Measurements from ENCODE around the gene UBL4A. TPM values are rescaled to one million over a fixed set of nuclear protein-coding genes. Genes with fewer than 3 reads are reported as not detected.

Gene UBL4A
- polyA plus RNA-seq, 1 donor (not counting 4 experiments of a cell fraction or from before 2014, with no cell fraction given): 15.2 TPM

DNA sequence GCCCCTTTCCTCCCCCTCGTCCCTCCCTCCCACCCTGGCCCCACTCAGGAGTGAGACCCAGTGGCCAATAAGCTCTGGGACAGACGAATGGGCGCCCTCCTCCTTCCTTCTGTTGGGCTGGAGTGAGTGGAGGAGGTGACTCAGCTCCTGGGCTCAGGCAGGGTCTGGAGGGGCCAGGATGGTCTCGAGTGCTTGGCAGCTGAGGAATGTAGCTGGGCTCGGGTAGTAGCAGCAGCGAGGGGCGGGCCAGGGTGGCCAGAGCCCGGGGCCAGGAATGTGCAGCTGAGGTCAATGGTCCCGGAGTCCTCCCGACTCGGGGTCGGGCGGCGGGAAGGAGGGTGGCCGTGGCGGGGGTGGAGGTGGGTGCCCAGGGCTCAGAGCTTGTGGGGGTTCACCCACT is 45.2 kb upstream of the UBL4A start:
- H3K27ac ChIP-seq (ENCODE audit: control insufficient read depth, insufficient read depth, low read length): no peak overlapping the region
- H3K4me1 ChIP-seq (ENCODE audit: control insufficient read depth, extremely low read depth, insufficient read depth, low read length): peaks cover 9% of the 10 kb centered on the region
- H3K36me3 ChIP-seq (ENCODE audit: control insufficient read depth in 2 of 2, extremely low read depth in 1 of 2, insufficient read depth in 2 of 2, low read length in 2 of 2): peaks cover 10 to 13% of the 10 kb centered on the region in 2 experiments
- FAIRE-seq (no peak), DNase-seq (ENCODE audit: low read depth, low spot score) (no peak)
- H3K9me3 ChIP-seq (ENCODE audit: control insufficient read depth, low read depth, low read length): no peaks in the 10 kb centered on the region
- no peak overlapping the region for H3K4me3 ChIP-seq (ENCODE audit: control insufficient read depth in 2 of 3, extremely low read depth in 1 of 3, insufficient read depth in 2 of 3, low read depth in 1 of 3, low read length in 3 of 3)
- no peaks in the 10 kb centered on the region for H3K9me1 ChIP-seq (ENCODE audit: control insufficient read depth, extremely low read depth, insufficient read depth, low read length)
- dilution Hi-C loops (cut with MboI; ENCODE audit: extremely low pct_ligation_motif_present, low sequenced_read_pairs): no loop called here
- H3K4me2 ChIP-seq (ENCODE audit: control insufficient read depth, extremely low read depth, insufficient read depth, low read depth, low read length): no peak overlapping the region
- H3K79me2 ChIP-seq (ENCODE audit: control insufficient read depth, insufficient read depth, low read length): no peaks in the 10 kb centered on the region
- H3K9ac ChIP-seq (ENCODE audit: control insufficient read depth, extremely low read depth, insufficient read depth, low read length): no peak overlapping the region
- H3K27me3 ChIP-seq (ENCODE audit: control insufficient read depth, extremely low read depth, insufficient read depth, low read length): no peaks in the 10 kb centered on the region
- TF ChIP-seq EZH2 (IDR thresholded peaks at IDR 0.05; ENCODE audit: low read length): no peak
- TF ChIP-seq, protein P1, sequence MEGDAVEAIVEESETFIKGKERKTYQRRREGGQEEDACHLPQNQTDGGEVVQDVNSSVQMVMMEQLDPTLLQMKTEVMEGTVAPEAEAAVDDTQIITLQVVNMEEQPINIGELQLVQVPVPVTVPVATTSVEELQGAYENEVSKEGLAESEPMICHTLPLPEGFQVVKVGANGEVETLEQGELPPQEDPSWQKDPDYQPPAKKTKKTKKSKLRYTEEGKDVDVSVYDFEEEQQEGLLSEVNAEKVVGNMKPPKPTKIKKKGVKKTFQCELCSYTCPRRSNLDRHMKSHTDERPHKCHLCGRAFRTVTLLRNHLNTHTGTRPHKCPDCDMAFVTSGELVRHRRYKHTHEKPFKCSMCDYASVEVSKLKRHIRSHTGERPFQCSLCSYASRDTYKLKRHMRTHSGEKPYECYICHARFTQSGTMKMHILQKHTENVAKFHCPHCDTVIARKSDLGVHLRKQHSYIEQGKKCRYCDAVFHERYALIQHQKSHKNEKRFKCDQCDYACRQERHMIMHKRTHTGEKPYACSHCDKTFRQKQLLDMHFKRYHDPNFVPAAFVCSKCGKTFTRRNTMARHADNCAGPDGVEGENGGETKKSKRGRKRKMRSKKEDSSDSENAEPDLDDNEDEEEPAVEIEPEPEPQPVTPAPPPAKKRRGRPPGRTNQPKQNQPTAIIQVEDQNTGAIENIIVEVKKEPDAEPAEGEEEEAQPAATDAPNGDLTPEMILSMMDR (optimal IDR thresholded peaks at IDR 0.05 in 1 of 3, IDR thresholded peaks at IDR 0.05 in 1 of 3, conservative IDR thresholded peaks at IDR 0.05 in 1 of 3; ENCODE audit: extremely low read depth in 1 of 3, insufficient read depth in 2 of 3, low read length in 3 of 3): no peak
- H2AFZ ChIP-seq (ENCODE audit: control insufficient read depth, low read length): no peak overlapping the region
- no peaks in the 10 kb centered on the region for H4K20me1 ChIP-seq (ENCODE audit: control insufficient read depth, extremely low read depth, insufficient read depth, low read length)

GRCh38 chrX:154530286-154530685 is 43.9 kb upstream of the UBL4A start:
- no peak for FAIRE-seq

More at GRCh38 chrX:154530286-154530685, 43.9 kb upstream of the UBL4A start:
- Histone ChIP-seq H3K27me3 (ENCODE audit: control insufficient read depth, extremely low read depth, insufficient read depth, low read length) (no peaks in the 10 kb centered on the region), H4K20me1 (ENCODE audit: control insufficient read depth, extremely low read depth, insufficient read depth, low read length) (no peaks in the 10 kb centered on the region), H3K9me3 (ENCODE audit: control insufficient read depth, low read depth, low read length) (no peaks in the 10 kb centered on the region), H3K27ac (ENCODE audit: control insufficient read depth, insufficient read depth, low read length) (no peak overlapping the region), H3K4me1 (ENCODE audit: control insufficient read depth, extremely low read depth, insufficient read depth, low read length) (peaks cover 20% of the 10 kb centered on the region), H3K4me2 (ENCODE audit: control insufficient read depth, extremely low read depth, insufficient read depth, low read depth, low read length) (no peak overlapping the region), H3K9me1 (ENCODE audit: control insufficient read depth, extremely low read depth, insufficient read depth, low read length) (no peaks in the 10 kb centered on the region), H3K9ac (ENCODE audit: control insufficient read depth, extremely low read depth, insufficient read depth, low read length) (no peak overlapping the region), H3K36me3 (ENCODE audit: control insufficient read depth in 2 of 2, extremely low read depth in 1 of 2, insufficient read depth in 2 of 2, low read length in 2 of 2) (peaks cover 8 to 13% of the 10 kb centered on the region in 2 experiments), H3K4me3 (ENCODE audit: control insufficient read depth in 2 of 3, extremely low read depth in 1 of 3, insufficient read depth in 2 of 3, low read depth in 1 of 3, low read length in 3 of 3) (no peak overlapping the region), H2AFZ (ENCODE audit: control insufficient read depth, low read length) (no peak overlapping the region), H3K79me2 (ENCODE audit: control insufficient read depth, insufficient read depth, low read length) (no peaks in the 10 kb centered on the region)
- dilution Hi-C loops (cut with MboI; ENCODE audit: extremely low pct_ligation_motif_present, low sequenced_read_pairs): no loop called here
- DNase-seq (ENCODE audit: low read depth, low spot score): no peak
- no peak for TF ChIP-seq EZH2 (IDR thresholded peaks at IDR 0.05; ENCODE audit: low read length)
- TF ChIP-seq, protein P1 (optimal IDR thresholded peaks at IDR 0.05 in 1 of 3, IDR thresholded peaks at IDR 0.05 in 1 of 3, conservative IDR thresholded peaks at IDR 0.05 in 1 of 3; ENCODE audit: extremely low read depth in 1 of 3, insufficient read depth in 2 of 3, low read length in 3 of 3): no peak

Data from keratinocyte (primary cell).